K562 (cell line): Measurements from ENCODE around the gene C21orf58. TPM values are rescaled to one million over a fixed set of nuclear protein-coding genes. Genes with fewer than 3 reads are reported as not detected.

Source experiments
- ATAC-seq: fragments of 200-7000 bp; cut with Tn5 transposase; 3 replicates; pipeline ENCODE4 v1.9.1; 2020; ENCODE audit warnings: moderate library complexity
- BruUV-seq: library from RNA; stranded (reverse); fragments of 400-500 nt; replicated peaks from 2 replicates; lab custom pipeline; 2021; lab: Mats Ljungman, UMichigan
- CTCF ChIA-PET: fragments of 300-600 bp; formaldehyde crosslinking; extraction: SDS; loops from one replicate; lab custom pipeline; 2021; ENCODE audit warnings: low intra/inter-chr PET ratio; lab: Yijun Ruan, JAX
- POLR2A ChIA-PET: fragments of 300-600, 350-650 bp; sonication (Branson Sonifier 250); formaldehyde crosslinking; extraction: SDS; loops from one replicate; lab custom pipeline; 2021; ENCODE audit warnings: antibody characterized with exemption, inconsistent platforms; lab: Yijun Ruan, JAX
- DNase-seq, 4 experiments: peaks; one replicate each; pipeline versions ENCODE4 v3.0.0 to v3.0.0-alpha.2; 2011 to 2018; ENCODE audit warnings: low spot score in 3 of 4, mixed read lengths in 3 of 4; ENCODE audit errors: extremely low read depth in 1 of 4
- FAIRE-seq: peaks from 2 replicates; lab custom pipeline; 2011; peaks lifted over from hg19 to GRCh38; lab: Jason Lieb, UNC
- H2AFZ ChIP-seq: 2 replicates; pipeline ENCODE4 v1.6.0; 2011; ENCODE audit warnings: low read depth, low read length, control low read depth, inconsistent platforms
- H3K27ac ChIP-seq: fragments of 200-600 bp; 3 replicates; pipeline ENCODE4 v1.8.0; 2011; ENCODE audit warnings: low read depth, mild to moderate bottlenecking, control low read depth, inconsistent platforms, low read length, moderate library complexity, mixed read lengths; ENCODE audit errors: extremely low read depth
- H3K27me3 ChIP-seq, 2 experiments: fragments of 300-600 bp in 1 of 2; 2 replicates in 1 of 2; 3 replicates in 1 of 2; pipeline versions ENCODE4 v1.6.0 to v1.8.0; 2011; ENCODE audit warnings: inconsistent platforms in 2 of 2, low read length in 2 of 2, mild to moderate bottlenecking in 1 of 2, mixed read lengths in 1 of 2, moderate library complexity in 1 of 2; ENCODE audit not compliant: control insufficient read depth in 2 of 2, insufficient read depth in 2 of 2
- H3K36me3 ChIP-seq: fragments of 300-600 bp; 3 replicates; pipeline ENCODE4 v1.8.0; 2011; ENCODE audit warnings: mild to moderate bottlenecking, low read length, inconsistent platforms; ENCODE audit not compliant: control insufficient read depth, insufficient read depth
- H3K4me1 ChIP-seq, 2 experiments: fragments of 200-600 bp in 1 of 2; replicated peaks in 1 of 2; 2 replicates in 1 of 2; 3 replicates in 1 of 2; pipeline versions ENCODE4 v1.5.1 to v1.8.0; 2011; ENCODE audit warnings: inconsistent platforms in 2 of 2, low read length in 2 of 2, mild to moderate bottlenecking in 1 of 2, mixed read lengths in 1 of 2, moderate library complexity in 1 of 2; ENCODE audit not compliant: control insufficient read depth in 2 of 2, insufficient read depth in 2 of 2
- H3K4me2 ChIP-seq: 2 replicates; pipeline ENCODE4 v1.6.1; 2011; ENCODE audit warnings: low read length, control low read depth, inconsistent platforms, mixed read lengths; ENCODE audit not compliant: insufficient read depth
- H3K4me3 ChIP-seq: fragments of 200-600 bp; sonication (generic), shearing (Covaris generic); 2 replicates; pipeline ENCODE4 v1.5.1; 2016; ENCODE audit warnings: control low read depth, inconsistent platforms
- H3K79me2 ChIP-seq: fragments of 200-600 bp; 3 replicates; pipeline ENCODE4 v1.8.0; 2011; ENCODE audit warnings: low read length, inconsistent platforms; ENCODE audit not compliant: control insufficient read depth, insufficient read depth
- H3K9ac ChIP-seq, 2 experiments: 2 replicates each; pipeline versions ENCODE4 v1.6.0 to v1.6.1; 2011; ENCODE audit warnings: low read depth in 2 of 2, low read length in 2 of 2, control low read depth in 1 of 2, inconsistent platforms in 1 of 2, mild to moderate bottlenecking in 1 of 2, mixed read lengths in 1 of 2; ENCODE audit not compliant: insufficient read depth in 1 of 2
- H3K9me1 ChIP-seq: one replicate; pipeline ENCODE4 v1.6.0; 2011; ENCODE audit warnings: inconsistent platforms, mild to moderate bottlenecking, low read length, moderate library complexity; ENCODE audit not compliant: control insufficient read depth, insufficient read depth
- H3K9me3 ChIP-seq: replicated peaks from 2 replicates; pipeline ENCODE4 v1.5.1; 2011; ENCODE audit warnings: low read depth, low read length, inconsistent platforms; ENCODE audit not compliant: control insufficient read depth, insufficient read depth
- H4K20me1 ChIP-seq: replicated peaks from 2 replicates; pipeline ENCODE4 v1.6.1; 2011; ENCODE audit warnings: low read length, inconsistent platforms, mixed read lengths; ENCODE audit not compliant: control insufficient read depth, insufficient read depth
- CHCHD3 ChIP-seq: fragments of 250-450 bp; sonication (Bioruptor Pico); IDR thresholded peaks from 2 replicates; pipeline ENCODE4 v2.1.2; 2022; ENCODE audit warnings: mild to moderate bottlenecking
- CREM ChIP-seq: IDR thresholded peaks from 2 replicates; pipeline ENCODE4 v1.6.1; 2014; ENCODE audit warnings: antibody characterized with exemption, low read depth
- DACH1 ChIP-seq: fragments of 450-650 bp; IDR thresholded peaks from 2 replicates; pipeline ENCODE4 v1.6.1; 2018; ENCODE audit not compliant: partially characterized antibody
- E2F4 ChIP-seq: sonication (generic); formaldehyde crosslinking; IDR thresholded peaks from 2 replicates; pipeline ENCODE4 v1.8.0; 2022; ENCODE audit warnings: mild to moderate bottlenecking, low read depth, missing genetic modification reagents
- E2F6 ChIP-seq, 2 experiments: IDR thresholded peaks; 2 replicates each; pipeline ENCODE4 v1.6.1; 2011; ENCODE audit warnings: borderline replicate concordance in 1 of 2, control low read depth in 1 of 2, low read depth in 1 of 2, low read length in 1 of 2, mild to moderate bottlenecking in 1 of 2, mixed read lengths in 1 of 2, moderate library complexity in 1 of 2; ENCODE audit not compliant: insufficient read depth in 1 of 2, insufficient read length in 1 of 2, poor library complexity in 1 of 2, severe bottlenecking in 1 of 2; ENCODE audit errors: extremely low read depth in 1 of 2
- FOXA3 ChIP-seq, 2 experiments: fragments of 450-650 bp in 1 of 2; sonication (generic) in 1 of 2; formaldehyde crosslinking; IDR thresholded peaks in 1 of 2; conservative IDR thresholded peaks in 1 of 2; 2 replicates each; pipeline versions ENCODE4 v1.4.0 to v1.8.0; 2020 to 2022; ENCODE audit warnings: mild to moderate bottlenecking in 2 of 2, missing genetic modification reagents in 1 of 2
- FOXP1 ChIP-seq: sonication (generic); formaldehyde crosslinking; IDR thresholded peaks from 2 replicates; pipeline ENCODE4 v1.8.0; 2022; ENCODE audit warnings: mild to moderate bottlenecking, missing genetic modification reagents
- HNRNPK ChIP-seq: fragments of 200-400 bp; formaldehyde crosslinking; IDR thresholded peaks from one replicate; pipeline ENCODE4 v1.6.1; 2018; ENCODE audit warnings: mild to moderate bottlenecking, low read depth, low read length; ENCODE audit not compliant: poor library complexity, severe bottlenecking
- LCOR ChIP-seq: sonication (generic); formaldehyde crosslinking; IDR thresholded peaks from 2 replicates; pipeline ENCODE4 v1.8.0; 2022; ENCODE audit warnings: mild to moderate bottlenecking, missing genetic modification reagents
- MNT ChIP-seq, 2 experiments: fragments of 450-650 bp; conservative IDR thresholded peaks; 2 replicates each; pipeline ENCODE4 v1.6.1; 2017; ENCODE audit warnings: mild to moderate bottlenecking in 2 of 2, moderate library complexity in 2 of 2
- SMAD3 ChIP-seq: fragments of 450-650 bp; formaldehyde crosslinking; conservative IDR thresholded peaks from 2 replicates; pipeline ENCODE4 v1.4.0; 2020; ENCODE audit warnings: mild to moderate bottlenecking
- TAF15 ChIP-seq: fragments of 200-400 bp; formaldehyde crosslinking; IDR thresholded peaks from 2 replicates; pipeline ENCODE4 v1.6.1; 2017; ENCODE audit warnings: mild to moderate bottlenecking, low read depth, low read length, moderate library complexity
- TARDBP ChIP-seq: fragments of 450-650 bp; IDR thresholded peaks from 2 replicates; pipeline ENCODE4 v1.6.1; 2016
- ZBTB33 ChIP-seq: sonication (generic); formaldehyde crosslinking; IDR thresholded peaks from 2 replicates; pipeline ENCODE4 v1.8.1; 2023; ENCODE audit warnings: mild to moderate bottlenecking, missing genetic modification reagents
- WGBS: fragments of 100-300 bp; shearing (Covaris generic); methylation state at CpG from one replicate; pipeline ENCODE4 v1.1.6; 2016; ENCODE audit warnings: low coverage, mixed read lengths; ENCODE audit not compliant: insufficient coverage; ENCODE audit errors: missing lambda C conversion rate; 5-methylcytosine and 5-hydroxymethylcytosine counted together
- in situ Hi-C: fragments of 300-500 bp; cut with MboI; formaldehyde crosslinking; loops from 4 replicates; pipeline ENCODE4 v1.15.0; 2018; ENCODE audit warnings: inconsistent platforms, mixed read lengths
- intact Hi-C: fragments of 100-400 bp; cut with micrococcal nuclease; formaldehyde crosslinking; loops from 2 replicates; pipeline ENCODE4 v1.14.2; 2022
- polyA plus RNA-seq, 8 experiments: library from polyadenylated mRNA; depleted of rRNA in 4 of 8; stranded (reverse) in 5 of 8; unstranded in 3 of 8; fragments of >200 nt; fragmentation: Nextera tagmentation in 2 of 8; fragmentation: Illumina TruSeq in 1 of 8; extraction: Ambion mirVana in 2 of 8; extraction: Trizol in 1 of 8; gene quantifications; 2 replicates each; pipeline versions ENCODE4 v1.2.1 to v1.2.3, GENCODE V29; 2011 to 2014; ENCODE audit warnings: inconsistent platforms in 1 of 8, missing spikeins in 1 of 8
- total RNA-seq, 7 experiments: library from RNA; depleted of rRNA in 6 of 7; stranded (reverse); fragments of >200 nt in 6 of 7; fragmentation: Illumina TruSeq in 2 of 7; extraction: Trizol in 2 of 7; gene quantifications; 2 replicates each; pipeline versions ENCODE4 v1.2.1 to v1.2.3, GENCODE V29; 2011 to 2021; ENCODE audit warnings: low replicate concordance in 1 of 7

The C21orf58 gene
- total and polyA plus RNA-seq, 9 of the 15 experiments (the other 6 are each of a cell fraction or from before 2014, with no cell fraction given) = 1.2 to 30.5 (median 12.4) TPM

GRCh38 chr21:46295996-46296752, 27.5 kb downstream of the C21orf58 start:
- no peaks in the 10 kb centered on the region for H3K79me2 ChIP-seq
- peaks cover 11 to 31% of the 10 kb centered on the region in 2 experiments for H3K4me1 ChIP-seq
- DNase-seq = peak; percentile 68 to 79 (median 70)
- 0 out of 2 replicates have a peak, but pooled peaks cover 2% of the 10 kb centered on the region for H3K9me3 ChIP-seq
- peak overlapping the region in 1 of 2 experiments; percentile 69; a peak in 2 of 4 replicates for H3K9ac ChIP-seq
- peak; percentile 78 for FAIRE-seq
- ChIA-PET POLR2A (interaction anchor here (0.6 to 2.0 kb wide), 7 partner anchors 10 to 326 kb away, joined by 3 to 6 read pairs (median 3); no protein-coding TSS in a partner anchor), CTCF (no interaction called here)
- BruUV-seq = no TSS peak
- peak; percentile 63 for ATAC-seq
- H3K9me1 ChIP-seq = no peaks in the 10 kb centered on the region
- no peak overlapping the region for H3K4me2 ChIP-seq
- no peaks in the 10 kb centered on the region for H3K27me3 ChIP-seq
- H4K20me1 ChIP-seq = no peaks in the 10 kb centered on the region
- H3K36me3 ChIP-seq = peaks cover 34% of the 10 kb centered on the region; the same call in 2 of the 3 replicates
- in situ Hi-C loops (no loop called here), intact Hi-C loops (no loop called here)
- no peak overlapping the region for H3K4me3 ChIP-seq
- 66% methylated on average over 27 of the region's 29 CpGs for WGBS
- H2AFZ ChIP-seq = no peak overlapping the region
- peak overlapping the region; percentile 67; the same call in 2 of the 3 replicates for H3K27ac ChIP-seq
- TF ChIP-seq E2F6 (IDR thresholded peaks at IDR 0.05; ENCODE audit: borderline replicate concordance in 1 of 2, extremely low read depth in 1 of 2, insufficient read depth in 1 of 2, insufficient read length in 1 of 2, low read depth in 1 of 2, low read length in 1 of 2, poor library complexity in 1 of 2, severe bottlenecking in 1 of 2) = peak; percentile 38 to 85
- peak; percentile 67; the same call in 1 of the 2 replicates for TF ChIP-seq ZBTB33 (CRISPR knock-in tag)
- 0 out of 2 replicates have a peak, but pooled peaks have one; percentile 39 for TF ChIP-seq FOXP1
- peak; percentile 12 for TF ChIP-seq DACH1
- TF ChIP-seq HNRNPK = no peak
- no peak for TF ChIP-seq LCOR (CRISPR knock-in tag)
- TF ChIP-seq E2F4 (CRISPR knock-in tag) = no peak
- 0 out of 2 replicates have a peak, but pooled peaks have one; percentile 19 for TF ChIP-seq CREM
- TF ChIP-seq SMAD3 (CRISPR knock-in tag) = no peak
- TF ChIP-seq FOXA3 (CRISPR knock-in tag; conservative IDR thresholded peaks at IDR 0.05 in 1 of 2, IDR thresholded peaks at IDR 0.05 in 1 of 2) = no peak
- peak; percentile 80 to 83 for TF ChIP-seq MNT (conservative IDR thresholded peaks at IDR 0.05)
- TF ChIP-seq TAF15 = no peak
- no peak for TF ChIP-seq TARDBP
- TF ChIP-seq CHCHD3 (CRISPR knock-in tag) = no peak
